Natural killer cell (primary cell): Measurements from ENCODE around the gene CXCL10. TPM values are rescaled to one million over a fixed set of nuclear protein-coding genes. Genes with fewer than 3 reads are reported as not detected.

Experiments used
- ATAC-seq, 3 donors: fragments of 150-1000 bp in 2 of 3; fragments of 200-7000 bp in 1 of 3; cut with Tn5 transposase; 1 replicate in 1 of 3; 2 replicates in 2 of 3; pipeline ENCODE4 v1.10.0; 2021; ENCODE audit warnings: mild to moderate bottlenecking in 2 of 3, moderate library complexity in 2 of 3
- DNase-seq, 2 donors: peaks; one replicate each; pipeline versions ENCODE4 v3.0.0 to v3.0.0-alpha.2; 2013 to 2021; ENCODE audit warnings: mixed read lengths in 1 of 2
- H3K27ac ChIP-seq: one replicate; pipeline ENCODE4 v1.5.1; 2013; ENCODE audit warnings: mild to moderate bottlenecking, low read length
- H3K27me3 ChIP-seq: one replicate; pipeline ENCODE4 v1.6.1; 2013; ENCODE audit warnings: low read length; ENCODE audit not compliant: control insufficient read depth, insufficient read depth
- H3K36me3 ChIP-seq: one replicate; pipeline ENCODE4 v1.6.1; 2013; ENCODE audit warnings: low read length; ENCODE audit not compliant: control insufficient read depth, insufficient read depth
- H3K4me1 ChIP-seq: one replicate; pipeline ENCODE4 v1.6.1; 2013; ENCODE audit warnings: low read length; ENCODE audit not compliant: control insufficient read depth, insufficient read depth
- H3K4me3 ChIP-seq: one replicate; pipeline ENCODE4 v1.5.1; 2013; ENCODE audit warnings: low read length
- H3K9me3 ChIP-seq: one replicate; pipeline ENCODE4 v1.6.1; 2013; ENCODE audit warnings: low read length; ENCODE audit not compliant: control insufficient read depth, insufficient read depth
- H3K27ac Mint-ChIP-seq, 2 donors: one replicate each; pipeline ENCODE4 v1.8.0; 2022; ENCODE audit warnings: mild to moderate bottlenecking in 2 of 2, mixed read lengths in 2 of 2, moderate library complexity in 1 of 2
- H3K27me3 Mint-ChIP-seq, 2 donors: one replicate each; pipeline ENCODE4 v1.8.0; 2022; ENCODE audit warnings: low read depth in 2 of 2, mixed read lengths in 2 of 2
- H3K36me3 Mint-ChIP-seq: one replicate; pipeline ENCODE4 v1.8.0; 2022; ENCODE audit warnings: mixed read lengths
- H3K4me1 Mint-ChIP-seq, 2 donors: one replicate each; pipeline ENCODE4 v1.8.0; 2022; ENCODE audit warnings: mixed read lengths in 2 of 2
- H3K4me3 Mint-ChIP-seq: one replicate; pipeline ENCODE4 v1.8.0; 2022; ENCODE audit warnings: mild to moderate bottlenecking, moderate library complexity, mixed read lengths
- H3K9me3 Mint-ChIP-seq, 2 donors: one replicate each; pipeline ENCODE4 v1.8.0; 2022; ENCODE audit warnings: mixed read lengths in 2 of 2
- CTCF ChIP-seq: fragments of 200-600 bp; IDR thresholded peaks from one replicate; pipeline ENCODE4 v1.8.0; 2022; ENCODE audit warnings: antibody characterized with exemption
- WGBS: methylation state at CpG from one replicate; pipeline ENCODE4 v1.1.7; 2013; ENCODE audit warnings: missing lambda C conversion rate; ENCODE audit not compliant: insufficient coverage; 5-methylcytosine and 5-hydroxymethylcytosine counted together
- intact Hi-C: fragments of 100-400 bp; cut with micrococcal nuclease; formaldehyde crosslinking; loops from one replicate; pipeline ENCODE4 v1.14.2; 2022
- total RNA-seq, 4 donors: library from RNA; stranded (reverse); fragments of 120-200 nt in 1 of 4; gene quantifications; one replicate each; pipeline versions ENCODE4 v1.2.3 to v1.2.4, GENCODE V29; 2013 to 2022

Gene CXCL10
- total RNA-seq, 3 donors from 2014 or later (not counting 1 experiment from before 2014, with no cell fraction given): not detected

GRCh38 chr4:75997946-75998345 lies 25.4 kb downstream of the CXCL10 start:
- H3K27ac Mint-ChIP-seq: no peak overlapping the region
- peaks cover 7% of the 10 kb centered on the region in 2 donors for H3K27me3 Mint-ChIP-seq
- intact Hi-C loops: no loop called here

GRCh38 chr4:75997081-75997480 lies 26.2 kb downstream of the CXCL10 start:
- Histone ChIP-seq H3K27me3 (no peaks in the 10 kb centered on the region), H3K27ac (no peak overlapping the region), H3K4me3 (no peak overlapping the region), H3K9me3 (no peaks in the 10 kb centered on the region), H3K36me3 (no peaks in the 10 kb centered on the region), H3K4me1 (no peaks in the 10 kb centered on the region)
- no peak overlapping the region for H3K27ac Mint-ChIP-seq
- H3K9me3 Mint-ChIP-seq: no peaks in the 10 kb centered on the region
- H3K4me3 Mint-ChIP-seq: no peak overlapping the region
- 44% methylated on average over 1 of the region's 1 CpG for WGBS
- intact Hi-C loops: no loop called here
- peaks cover 2 to 7% of the 10 kb centered on the region in 2 donors for H3K27me3 Mint-ChIP-seq
- TF ChIP-seq CTCF: no peak
- no peak for ATAC-seq
- H3K4me1 Mint-ChIP-seq: no peaks in the 10 kb centered on the region
- DNase-seq: no peak
- H3K36me3 Mint-ChIP-seq: no peaks in the 10 kb centered on the region

More at GRCh38 chr4:75997946-75998345, 25.4 kb downstream of the CXCL10 start:
- Mint-ChIP-seq H3K4me3 (no peak overlapping the region), H3K36me3 (no peaks in the 10 kb centered on the region), H3K4me1 (no peaks in the 10 kb centered on the region), H3K9me3 (no peaks in the 10 kb centered on the region)
- DNase-seq (no peak), ATAC-seq (no peak)
- H3K27me3 ChIP-seq: no peaks in the 10 kb centered on the region
- H3K27ac ChIP-seq: no peak overlapping the region
- no peaks in the 10 kb centered on the region for H3K9me3 ChIP-seq
- WGBS: 90% methylated on average over 2 of the region's 2 CpGs
- no peaks in the 10 kb centered on the region for H3K4me1 ChIP-seq
- no peak overlapping the region for H3K4me3 ChIP-seq
- no peaks in the 10 kb centered on the region for H3K36me3 ChIP-seq
- no peak for TF ChIP-seq CTCF

DNA sequence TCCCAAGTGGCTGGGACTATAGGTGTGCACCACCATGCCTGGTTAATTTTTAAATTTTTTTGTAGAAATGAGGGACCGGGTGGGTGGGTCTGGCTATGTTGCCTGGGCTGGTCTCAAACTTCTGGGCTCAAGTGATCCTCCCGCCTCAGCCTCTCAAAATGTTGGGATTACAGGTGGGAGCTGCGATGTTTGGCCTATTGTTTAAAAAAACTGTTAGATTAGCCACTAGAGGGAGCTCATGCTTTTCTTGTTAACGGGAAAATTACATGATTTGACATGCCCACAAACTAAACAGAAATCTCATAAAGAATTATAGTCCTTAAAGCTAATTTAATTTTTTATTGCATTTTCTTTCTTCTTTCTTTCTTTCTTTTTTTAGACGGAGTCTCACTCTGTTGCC lies 27.6 kb downstream of the CXCL10 start:
- no peak overlapping the region for H3K4me3 Mint-ChIP-seq
- ATAC-seq: no peak

More for the DNA sequence above, 27.6 kb downstream of the CXCL10 start:
- Histone ChIP-seq H3K27ac (no peak overlapping the region), H3K9me3 (no peaks in the 10 kb centered on the region), H3K36me3 (no peaks in the 10 kb centered on the region), H3K4me1 (peaks cover 6% of the 10 kb centered on the region), H3K27me3 (no peaks in the 10 kb centered on the region), H3K4me3 (no peak overlapping the region)
- Mint-ChIP-seq H3K9me3 (no peaks in the 10 kb centered on the region), H3K4me1 (no peaks in the 10 kb centered on the region), H3K27ac (no peak overlapping the region), H3K36me3 (no peaks in the 10 kb centered on the region), H3K27me3 (peaks cover 2 to 7% of the 10 kb centered on the region in 2 donors)
- intact Hi-C loops: loop anchor here (2.0 kb wide), 1 partner anchor 71 kb away; no protein-coding TSS in a partner anchor
- 24% methylated on average over 5 of the region's 5 CpGs for WGBS
- DNase-seq: peak in 1 of 2 donors; percentile 74
- TF ChIP-seq CTCF: peak; percentile 77
